HAP-1 (cell line): ENCODE results near the gene SLC22A6.

Experiments used
- DNase-seq, 2 experiments: peaks; one replicate each; pipeline ENCODE4 v3.0.0-alpha.2; 2016 to 2020; ENCODE audit warnings: low spot score in 2 of 2
- H3K27me3 ChIP-seq: fragments of 250-450 bp; sonication (Bioruptor Pico); 2 replicates; pipeline ENCODE4 v1.5.1; 2020; ENCODE audit warnings: low read depth, mild to moderate bottlenecking, moderate library complexity
- H3K36me3 ChIP-seq: fragments of 250-450 bp; sonication (Bioruptor Pico); replicated peaks from 2 replicates; pipeline ENCODE4 v1.5.1; 2020; ENCODE audit warnings: mild to moderate bottlenecking
- H3K4me1 ChIP-seq: fragments of 250-450 bp; sonication (Bioruptor Pico); 2 replicates; pipeline ENCODE4 v1.5.1; 2020; ENCODE audit warnings: mild to moderate bottlenecking
- H3K4me3 ChIP-seq: fragments of 250-450 bp; sonication (Bioruptor Pico); 2 replicates; pipeline ENCODE4 v1.5.1; 2020; ENCODE audit warnings: mild to moderate bottlenecking, moderate library complexity
- H3K9me3 ChIP-seq: fragments of 250-450 bp; sonication (Bioruptor Pico); 2 replicates; pipeline ENCODE4 v1.5.1; 2020; ENCODE audit warnings: mild to moderate bottlenecking, moderate library complexity
- in situ Hi-C: fragments of 300-500 bp; cut with MboI; formaldehyde crosslinking; loops from 3 replicates; pipeline ENCODE4 v1.14.3; 2020; ENCODE audit warnings: low sequenced_read_pairs, inconsistent platforms, mixed read lengths

Gene SLC22A6

GRCh38 chr11:63010934-63011439 lies 26.2 kb upstream of the SLC22A6 start:
- H3K9me3 ChIP-seq: no peaks in the 10 kb centered on the region
- H3K27me3 ChIP-seq: 0 out of 2 replicates have a peak, but pooled peaks cover 3% of the 10 kb centered on the region
- H3K4me3 ChIP-seq: no peak overlapping the region
- H3K36me3 ChIP-seq: no peaks in the 10 kb centered on the region
- no peaks in the 10 kb centered on the region for H3K4me1 ChIP-seq
- in situ Hi-C loops: no loop called here
- no peak for DNase-seq

- Histone ChIP-seq H3K4me3 (no peak overlapping the region), H3K4me1 (no peaks in the 10 kb centered on the region), H3K36me3 (no peaks in the 10 kb centered on the region), H3K9me3 (no peaks in the 10 kb centered on the region), H3K27me3 (no peaks in the 10 kb centered on the region)
- in situ Hi-C loops: no loop called here
- DNase-seq: no peak
Observed at GRCh38 chr11:63007920-63008319, 23.2 kb upstream of the SLC22A6 start.

- Histone ChIP-seq H3K27me3 (0 out of 2 replicates have a peak, but pooled peaks cover 3% of the 10 kb centered on the region), H3K4me3 (no peak overlapping the region), H3K36me3 (no peaks in the 10 kb centered on the region), H3K4me1 (no peaks in the 10 kb centered on the region), H3K9me3 (no peaks in the 10 kb centered on the region)
- DNase-seq: no peak
- in situ Hi-C loops: no loop called here
Observed at GRCh38 chr11:63001456-63001855, 16.7 kb upstream of the SLC22A6 start.

GRCh38 chr11:62999649-63000048 lies 14.9 kb upstream of the SLC22A6 start:
- no peak for DNase-seq
- Histone ChIP-seq H3K4me3 (no peak overlapping the region), H3K9me3 (no peaks in the 10 kb centered on the region), H3K36me3 (no peaks in the 10 kb centered on the region), H3K27me3 (0 out of 2 replicates have a peak, but pooled peaks cover 3% of the 10 kb centered on the region), H3K4me1 (no peaks in the 10 kb centered on the region)
- in situ Hi-C loops: no loop called here

- 0 out of 2 replicates have a peak, but pooled peaks cover 3% of the 10 kb centered on the region for H3K27me3 ChIP-seq
- no peaks in the 10 kb centered on the region for H3K4me1 ChIP-seq
- H3K9me3 ChIP-seq: no peaks in the 10 kb centered on the region
- no peak overlapping the region for H3K4me3 ChIP-seq
- no peaks in the 10 kb centered on the region for H3K36me3 ChIP-seq
- DNase-seq: no peak
- in situ Hi-C loops: no loop called here
Observed at GRCh38 chr11:62999156-62999555, 14.4 kb upstream of the SLC22A6 start.

GRCh38 chr11:62996271-62996670 lies 11.5 kb upstream of the SLC22A6 start:
- Histone ChIP-seq H3K27me3 (0 out of 2 replicates have a peak, but pooled peaks cover 3% of the 10 kb centered on the region), H3K36me3 (no peaks in the 10 kb centered on the region), H3K4me3 (no peak overlapping the region), H3K4me1 (no peaks in the 10 kb centered on the region), H3K9me3 (no peaks in the 10 kb centered on the region)
- in situ Hi-C loops: no loop called here
- DNase-seq: no peak

- Histone ChIP-seq H3K9me3 (no peaks in the 10 kb centered on the region), H3K36me3 (no peaks in the 10 kb centered on the region), H3K4me1 (no peaks in the 10 kb centered on the region), H3K4me3 (no peak overlapping the region), H3K27me3 (no peaks in the 10 kb centered on the region)
- in situ Hi-C loops: no loop called here
- no peak for DNase-seq
Observed at GRCh38 chr11:62994775-62995174, 10.0 kb upstream of the SLC22A6 start.

GRCh38 chr11:62988276-62988675 lies 3.5 kb upstream of the SLC22A6 start:
- Histone ChIP-seq H3K36me3 (no peaks in the 10 kb centered on the region), H3K27me3 (peaks cover 2% of the 10 kb centered on the region; the same call in 1 of the 2 replicates), H3K9me3 (no peaks in the 10 kb centered on the region), H3K4me3 (no peak overlapping the region), H3K4me1 (no peaks in the 10 kb centered on the region)
- in situ Hi-C loops: no loop called here
- no peak for DNase-seq

GRCh38 chr11:62985041-62985750 lies 429 bp upstream of the SLC22A6 start:
- Histone ChIP-seq H3K4me3 (no peak overlapping the region), H3K9me3 (no peaks in the 10 kb centered on the region), H3K27me3 (peaks cover 2% of the 10 kb centered on the region; the same call in 1 of the 2 replicates), H3K4me1 (no peaks in the 10 kb centered on the region), H3K36me3 (no peaks in the 10 kb centered on the region)
- in situ Hi-C loops: no loop called here
- no peak for DNase-seq

- Histone ChIP-seq H3K27me3 (peaks cover 2% of the 10 kb centered on the region; the same call in 1 of the 2 replicates), H3K4me3 (no peak overlapping the region), H3K4me1 (no peaks in the 10 kb centered on the region), H3K9me3 (no peaks in the 10 kb centered on the region), H3K36me3 (no peaks in the 10 kb centered on the region)
- in situ Hi-C loops: no loop called here
- DNase-seq: no peak
Observed at GRCh38 chr11:62983536-62984199, 1.1 kb downstream of the SLC22A6 start.

GRCh38 chr11:62981743-62982142 lies 3.0 kb downstream of the SLC22A6 start:
- DNase-seq: no peak
- no peak overlapping the region for H3K4me3 ChIP-seq
- no peaks in the 10 kb centered on the region for H3K36me3 ChIP-seq
- peaks cover 2% of the 10 kb centered on the region; the same call in 1 of the 2 replicates for H3K27me3 ChIP-seq
- in situ Hi-C loops: no loop called here
- no peaks in the 10 kb centered on the region for H3K4me1 ChIP-seq
- no peaks in the 10 kb centered on the region for H3K9me3 ChIP-seq

- Histone ChIP-seq H3K4me3 (no peak overlapping the region), H3K4me1 (no peaks in the 10 kb centered on the region), H3K27me3 (peaks cover 2% of the 10 kb centered on the region; the same call in 1 of the 2 replicates), H3K9me3 (no peaks in the 10 kb centered on the region), H3K36me3 (no peaks in the 10 kb centered on the region)
- in situ Hi-C loops: no loop called here
- no peak for DNase-seq
Observed at GRCh38 chr11:62980133-62980760, 4.5 kb downstream of the SLC22A6 start.

GRCh38 chr11:62976109-62976508 lies 8.7 kb downstream of the SLC22A6 start:
- in situ Hi-C loops: no loop called here
- DNase-seq: no peak

More at GRCh38 chr11:62976109-62976508, 8.7 kb downstream of the SLC22A6 start:
- Histone ChIP-seq H3K36me3 (no peaks in the 10 kb centered on the region), H3K4me1 (no peaks in the 10 kb centered on the region), H3K9me3 (no peaks in the 10 kb centered on the region), H3K27me3 (no peaks in the 10 kb centered on the region), H3K4me3 (no peak overlapping the region)
